GM12891 (cell line): ENCODE results near the gene RPL4.
"Not testable (repeated sequence)": the region's sequence is repeated elsewhere in the genome, so short reads cannot be mapped to it uniquely, and the experiment has no call there.

ENCODE experiments used
- PAX5 ChIP-seq: IDR thresholded peaks from 2 replicates; pipeline ENCODE4 v1.6.1; 2011; ENCODE audit warnings: low read length, moderate library complexity, mild to moderate bottlenecking; ENCODE audit not compliant: insufficient read depth, severe bottlenecking
- POLR2A ChIP-seq: IDR thresholded peaks from 2 replicates; pipeline ENCODE4 v1.6.1; 2011; ENCODE audit warnings: low read depth, low read length, control low read depth
- POLR2AphosphoS5 ChIP-seq: IDR thresholded peaks from 2 replicates; pipeline ENCODE4 v1.6.1; 2011; ENCODE audit warnings: low read depth, low read length, control low read depth
- POU2F2 ChIP-seq: IDR thresholded peaks from 2 replicates; pipeline ENCODE4 v1.6.1; 2011; ENCODE audit warnings: low read depth, mild to moderate bottlenecking, control low read depth, low read length, moderate library complexity
- SPI1 ChIP-seq: IDR thresholded peaks from 2 replicates; pipeline ENCODE4 v1.6.1; 2011; ENCODE audit warnings: low read depth, low read length, control low read depth
- TAF1 ChIP-seq: IDR thresholded peaks from 2 replicates; pipeline ENCODE4 v1.6.1; 2011; ENCODE audit warnings: low read depth, low read length, control low read depth

DNA sequence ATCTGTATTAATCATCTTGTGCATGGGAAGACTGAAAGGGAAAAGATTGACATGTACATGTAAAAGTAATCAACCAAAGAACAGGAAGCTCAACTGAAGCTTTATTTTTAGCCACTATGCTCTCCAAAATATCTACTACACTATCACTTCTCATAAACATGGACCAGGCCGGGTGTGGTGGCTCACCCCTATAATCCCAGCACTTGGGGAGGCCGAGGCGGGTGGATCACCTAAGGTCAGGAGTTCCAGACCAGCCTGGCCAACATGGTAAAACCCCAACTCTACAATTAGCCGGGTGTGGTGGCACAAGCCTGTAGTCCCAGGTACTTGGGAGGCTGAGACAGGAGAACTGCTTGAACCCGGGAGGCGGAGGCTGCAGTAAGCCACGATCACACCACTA is 4.3 kb downstream of the RPL4 start:
- TF ChIP-seq POLR2AphosphoS5, POLR2A, TAF1, SPI1, POU2F2, PAX5: not testable (repeated sequence)
